ENCODE measurements around the gene IGFBP3. TPM values are rescaled to one million over a fixed set of nuclear protein-coding genes. Genes with fewer than 3 reads are reported as not detected.
A peak's percentile ranks its signal among the peaks of the same experiment; 100 is the strongest.

The IGFBP3 gene
- total and polyA plus RNA-seq, 2 of the 13 experiments (the other 11 are each of a cell fraction or from before 2014, with no cell fraction given) = 57.5 TPM; not detected in 1

- in situ Hi-C loops (cut with HindIII; ENCODE audit: extremely low pct_ligation_motif_present, low pct_unique_long_range_greater_than_20kb) (loop anchor here (5.0 kb wide), 2 partner anchors 431 to 1166 kb away; no protein-coding TSS in a partner anchor), intact Hi-C loops (cut with micrococcal nuclease; ENCODE audit: unreplicated experiment) (loop anchor here (10.0 kb wide), 1 partner anchor 293 kb away; no protein-coding TSS in a partner anchor)
- DNase-seq (ENCODE audit: low spot score) (no peak), FAIRE-seq (no peak), ATAC-seq (no peak)
- Histone ChIP-seq H3K9me3 (ENCODE audit: low read length) (no peaks in the 10 kb centered on the region), H3K27ac (ENCODE audit: extremely low read length, insufficient read depth, low read length) (no peak overlapping the region), H2AFZ (ENCODE audit: low read length) (no peak overlapping the region), H3K4me1 (ENCODE audit: insufficient read depth, low read length) (peaks cover 27% of the 10 kb centered on the region), H3K4me3 (replicated peaks in 1 of 3; ENCODE audit: insufficient read depth in 1 of 3, low read depth in 2 of 3, low read length in 3 of 3) (peak overlapping the region in 1 of 3 experiments; percentile 61; a peak in 1 of 6 replicates), H3K4me2 (ENCODE audit: low read depth, low read length) (peak overlapping the region; percentile 50; the same call in 1 of the 2 replicates), H3K79me2 (ENCODE audit: insufficient read depth, low read length) (no peaks in the 10 kb centered on the region), H3K27me3 (ENCODE audit: control insufficient read depth in 1 of 2, insufficient read depth in 2 of 2, low read length in 2 of 2) (peaks cover 7 to 55% of the 10 kb centered on the region in 2 experiments; a peak in 4 of 5 replicates), H4K20me1 (ENCODE audit: insufficient read depth, low read length) (peaks cover 7% of the 10 kb centered on the region; the same call in 1 of the 2 replicates), H3K36me3 (replicated peaks in 1 of 2; ENCODE audit: control insufficient read depth in 1 of 2, insufficient read depth in 2 of 2, low read length in 2 of 2) (no peaks in the 10 kb centered on the region), H3K9ac (ENCODE audit: insufficient read depth, low read depth, low read length) (no peak overlapping the region)
- WGBS (ENCODE audit: low lambda C conversion rate) = 67% methylated on average over 14 of the region's 31 CpGs
- ChIA-PET CTCF (ENCODE audit: low intra/inter-chr PET ratio, low total read pairs) (interaction anchor here (2.0 to 2.9 kb wide), 3 partner anchors 431 to 1259 kb away, joined by 6 to 52 read pairs (median 13); no protein-coding TSS in a partner anchor), POLR2A (interaction anchor here (1.0 to 1.1 kb wide), 2 partner anchors 27 to 29 kb away, joined by 3 to 5 read pairs; no protein-coding TSS in a partner anchor)
- no peak for TF ChIP-seq KAT8 (CRISPR knock-in tag; IDR thresholded peaks at IDR 0.05)
- TF ChIP-seq POLR2A (IDR thresholded peaks at IDR 0.05; ENCODE audit: insufficient read depth in 1 of 2, low read depth in 2 of 2, low read length in 2 of 2) = no peak
- TF ChIP-seq USF2 (IDR thresholded peaks at IDR 0.05; ENCODE audit: low read depth, low read length) = no peak
- no peak for TF ChIP-seq USF2 (CRISPR knock-in tag; IDR thresholded peaks at IDR 0.05; ENCODE audit: borderline replicate concordance)
- TF ChIP-seq DZIP1 (CRISPR knock-in tag; IDR thresholded peaks at IDR 0.05) = no peak
- TF ChIP-seq ZBTB26 (CRISPR knock-in tag; IDR thresholded peaks at IDR 0.05; ENCODE audit: borderline replicate concordance) = no peak
- no peak for TF ChIP-seq CCAR2 (optimal IDR thresholded peaks at IDR 0.05; ENCODE audit: low read depth, low read length)
- no peak for TF ChIP-seq ZNF792 (CRISPR knock-in tag; IDR thresholded peaks at IDR 0.05)
- TF ChIP-seq ZNF768 (CRISPR knock-in tag; IDR thresholded peaks at IDR 0.05) = no peak
- TF ChIP-seq CENPBD1 (CRISPR knock-in tag; IDR thresholded peaks at IDR 0.05; ENCODE audit: borderline replicate concordance, low read depth) = no peak
- BruUV-seq (replicated peaks) = no TSS peak
Observed at GRCh38 chr7:45921381-45921698, 268 bp upstream of the IGFBP3 start.

Measured in HepG2 (cell line).